Caco-2 (cell line): ENCODE data around the gene TPBG. TPM values are rescaled to one million over a fixed set of nuclear protein-coding genes. Genes with fewer than 3 reads are reported as not detected.

ENCODE experiments used
- BruUV-seq: library from RNA; stranded (reverse); fragments of 400-500 nt; replicated peaks from 2 replicates; lab custom pipeline; 2021; lab: Mats Ljungman, UMichigan
- CTCF ChIA-PET: fragments of 300-600 bp; sonication (Branson Sonifier 250); formaldehyde crosslinking; loops from one replicate; lab custom pipeline; 2022; ENCODE audit warnings: antibody characterized with exemption; lab: Charles Lee
- POLR2A ChIA-PET: fragments of 300-600 bp; sonication (Branson Sonifier 250); formaldehyde crosslinking; loops from one replicate; lab custom pipeline; 2022; ENCODE audit warnings: antibody characterized with exemption; lab: Charles Lee
- DNase-seq, 2 experiments: peaks; one replicate each; pipeline versions ENCODE4 v3.0.0 to v3.0.0-alpha.2; 2020 to 2022
- H3K27me3 ChIP-seq: replicated peaks from 2 replicates; pipeline ENCODE4 v1.6.0; 2011; ENCODE audit warnings: low read length; ENCODE audit not compliant: control insufficient read depth, insufficient read depth
- H3K36me3 ChIP-seq: 2 replicates; pipeline ENCODE4 v1.5.1; 2011; ENCODE audit warnings: low read length; ENCODE audit not compliant: control insufficient read depth, insufficient read depth
- H3K4me1 ChIP-seq: fragments of 250-450 bp; sonication (Bioruptor Pico); 2 replicates; pipeline ENCODE4 v1.5.1; 2020; ENCODE audit warnings: mild to moderate bottlenecking
- H3K4me3 ChIP-seq: 2 replicates; pipeline ENCODE4 v1.5.1; 2011; ENCODE audit warnings: low read depth, mild to moderate bottlenecking, control low read depth, low read length
- H3K9me3 ChIP-seq: fragments of 250-450 bp; sonication (Bioruptor Pico); 2 replicates; pipeline ENCODE4 v1.5.1; 2020; ENCODE audit warnings: mild to moderate bottlenecking, moderate library complexity
- H3K27ac Mint-ChIP-seq: one replicate; pipeline ENCODE4 v1.8.0; 2022; ENCODE audit warnings: mixed read lengths; ENCODE audit not compliant: unreplicated experiment
- H3K27me3 Mint-ChIP-seq: one replicate; pipeline ENCODE4 v1.8.0; 2022; ENCODE audit warnings: mixed read lengths; ENCODE audit not compliant: insufficient read depth, unreplicated experiment
- H3K36me3 Mint-ChIP-seq: one replicate; pipeline ENCODE4 v1.8.0; 2022; ENCODE audit warnings: mild to moderate bottlenecking, mixed read lengths; ENCODE audit not compliant: insufficient read depth, unreplicated experiment
- H3K4me1 Mint-ChIP-seq: one replicate; pipeline ENCODE4 v1.8.0; 2022; ENCODE audit warnings: low read depth, mixed read lengths; ENCODE audit not compliant: unreplicated experiment
- H3K4me3 Mint-ChIP-seq: one replicate; pipeline ENCODE4 v1.8.0; 2022; ENCODE audit warnings: mild to moderate bottlenecking, moderate library complexity, mixed read lengths; ENCODE audit not compliant: unreplicated experiment
- H3K9me3 Mint-ChIP-seq: one replicate; pipeline ENCODE4 v1.8.0; 2022; ENCODE audit warnings: mixed read lengths; ENCODE audit not compliant: unreplicated experiment
- CTCF ChIP-seq, 2 experiments: fragments of 200-600 bp in 1 of 2; IDR thresholded peaks; 1 replicate in 1 of 2; 2 replicates in 1 of 2; pipeline versions ENCODE4 v1.5.1 to v1.8.0; 2011 to 2022; ENCODE audit warnings: antibody characterized with exemption in 1 of 2, control low read depth in 1 of 2, inconsistent platforms in 1 of 2, low read depth in 1 of 2, low read length in 1 of 2, mild to moderate bottlenecking in 1 of 2, moderate library complexity in 1 of 2; ENCODE audit not compliant: insufficient read depth in 1 of 2, severe bottlenecking in 1 of 2, unreplicated experiment in 1 of 2
- intact Hi-C: fragments of 100-400 bp; cut with micrococcal nuclease; formaldehyde crosslinking; loops from one replicate; pipeline ENCODE4 v1.10.0; 2022; ENCODE audit not compliant: unreplicated experiment
- total RNA-seq: library from RNA; stranded (reverse); gene quantifications from 2 replicates; pipeline ENCODE4 v1.2.3, GENCODE V29; 2022

Gene TPBG
- total RNA-seq, 1 experiment from 2014 or later: 4.0 TPM

GRCh38 chr6:82365016-82365795 is 1.6 kb downstream of the TPBG start:
- Mint-ChIP-seq H3K9me3 (no peaks in the 10 kb centered on the region), H3K4me3 (peak overlapping the region; percentile 85), H3K4me1 (peaks cover 8% of the 10 kb centered on the region), H3K27ac (no peak overlapping the region), H3K36me3 (peaks cover 6% of the 10 kb centered on the region), H3K27me3 (peaks cover 21% of the 10 kb centered on the region)
- CTCF ChIA-PET: interaction anchor here (1.2 kb wide), 1 partner anchor 32 kb away, joined by 3 read pairs; no protein-coding TSS in a partner anchor
- POLR2A ChIA-PET: no interaction called here
- Histone ChIP-seq H3K36me3 (no peaks in the 10 kb centered on the region), H3K4me3 (peak overlapping the region; percentile 62), H3K27me3 (no peaks in the 10 kb centered on the region; the same call in 1 of the 2 replicates), H3K4me1 (no peaks in the 10 kb centered on the region; the same call in 1 of the 2 replicates), H3K9me3 (no peaks in the 10 kb centered on the region)
- TF ChIP-seq CTCF (IDR thresholded peaks at IDR 0.05; ENCODE audit: insufficient read depth in 1 of 2, low read depth in 1 of 2, low read length in 1 of 2, severe bottlenecking in 1 of 2, unreplicated experiment in 1 of 2): no peak
- BruUV-seq: no TSS peak
- peak in 1 of 2 experiments; percentile 27 for DNase-seq
- intact Hi-C loops: loop anchor here (10.0 kb wide), 1 partner anchor 250 kb away; no protein-coding TSS in a partner anchor

- DNase-seq: no peak
- ChIA-PET POLR2A (no interaction called here), CTCF (no interaction called here)
- peaks cover 7% of the 10 kb centered on the region for H3K4me1 Mint-ChIP-seq
- H3K36me3 ChIP-seq: no peaks in the 10 kb centered on the region
- no TSS peak for BruUV-seq
- peaks cover 6% of the 10 kb centered on the region for H3K27me3 Mint-ChIP-seq
- H3K27me3 ChIP-seq: no peaks in the 10 kb centered on the region
- H3K27ac Mint-ChIP-seq: no peak overlapping the region
- no peak overlapping the region for H3K4me3 ChIP-seq
- TF ChIP-seq CTCF (IDR thresholded peaks at IDR 0.05; ENCODE audit: insufficient read depth in 1 of 2, low read depth in 1 of 2, low read length in 1 of 2, severe bottlenecking in 1 of 2, unreplicated experiment in 1 of 2): no peak
- H3K9me3 Mint-ChIP-seq: no peaks in the 10 kb centered on the region
- intact Hi-C loops: loop anchor here (10.0 kb wide), 1 partner anchor 247 kb away; no protein-coding TSS in a partner anchor
- no peaks in the 10 kb centered on the region for H3K9me3 ChIP-seq
- H3K4me1 ChIP-seq: no peaks in the 10 kb centered on the region; the same call in 1 of the 2 replicates
- peaks cover 6% of the 10 kb centered on the region for H3K36me3 Mint-ChIP-seq
- no peak overlapping the region for H3K4me3 Mint-ChIP-seq
These were observed 4.1 kb downstream of the TPBG start for GRCh38 chr6:82367704-82368103.

- no peak overlapping the region for H3K4me3 Mint-ChIP-seq
- no peaks in the 10 kb centered on the region for H3K9me3 Mint-ChIP-seq
- H3K36me3 Mint-ChIP-seq: no peaks in the 10 kb centered on the region
- TF ChIP-seq CTCF (IDR thresholded peaks at IDR 0.05; ENCODE audit: insufficient read depth in 1 of 2, low read depth in 1 of 2, low read length in 1 of 2, severe bottlenecking in 1 of 2, unreplicated experiment in 1 of 2): no peak
- BruUV-seq: no TSS peak
- Histone ChIP-seq H3K9me3 (no peaks in the 10 kb centered on the region), H3K4me1 (no peaks in the 10 kb centered on the region), H3K27me3 (no peaks in the 10 kb centered on the region), H3K36me3 (no peaks in the 10 kb centered on the region), H3K4me3 (no peak overlapping the region)
- H3K27me3 Mint-ChIP-seq: no peaks in the 10 kb centered on the region
- ChIA-PET POLR2A (no interaction called here), CTCF (interaction anchor here (0.6 kb wide), 1 partner anchor 739 kb away, joined by 4 read pairs; no protein-coding TSS in a partner anchor)
- H3K27ac Mint-ChIP-seq: no peak overlapping the region
- intact Hi-C loops: no loop called here
- no peaks in the 10 kb centered on the region for H3K4me1 Mint-ChIP-seq
- DNase-seq: no peak
These were observed 7.2 kb downstream of the TPBG start for GRCh38 chr6:82370788-82371187.
